Suprapubic skin (tissue), 4 donors: ENCODE results near the gene RGMB. TPM values are rescaled to one million over a fixed set of nuclear protein-coding genes. Genes with fewer than 3 reads are reported as not detected.
A peak's percentile ranks its signal among the peaks of the same experiment; 100 is the strongest.

Experiments
- DNase-seq, 2 donors: peaks; one replicate each; pipeline ENCODE4 v3.0.0-alpha.2; 2019; ENCODE audit warnings: low spot score in 2 of 2
- H3K27ac ChIP-seq: fragments of 200-600 bp; sonication (generic); one replicate; pipeline ENCODE4 v1.5.1; 2019
- H3K27me3 ChIP-seq: fragments of 200-600 bp; sonication (generic); one replicate; pipeline ENCODE4 v1.5.1; 2019
- H3K36me3 ChIP-seq: fragments of 200-600 bp; sonication (generic); one replicate; pipeline ENCODE4 v1.5.1; 2019
- H3K4me1 ChIP-seq: fragments of 200-600 bp; sonication (generic); one replicate; pipeline ENCODE4 v1.5.1; 2019
- H3K4me3 ChIP-seq: fragments of 200-600 bp; sonication (generic); one replicate; pipeline ENCODE4 v1.5.1; 2019; ENCODE audit warnings: mild to moderate bottlenecking
- H3K9me3 ChIP-seq: fragments of 200-600 bp; sonication (generic); one replicate; pipeline ENCODE4 v1.5.1; 2019
- CTCF ChIP-seq, 2 donors: fragments of 200-600 bp in 1 of 2; fragments of 450-650 bp in 1 of 2; sonication (generic) in 1 of 2; IDR thresholded peaks; one replicate each; pipeline ENCODE4 v1.5.1; 2016 to 2019; ENCODE audit warnings: antibody characterized with exemption in 2 of 2, mild to moderate bottlenecking in 1 of 2, moderate library complexity in 1 of 2
- EP300 ChIP-seq: sonication (generic); formaldehyde crosslinking; IDR thresholded peaks from one replicate; pipeline ENCODE4 v1.6.1; 2017; ENCODE audit warnings: antibody characterized with exemption
- POLR2A ChIP-seq, 2 donors: fragments of 450-650 bp; IDR thresholded peaks; one replicate each; pipeline ENCODE4 v1.6.1; 2017; ENCODE audit warnings: antibody characterized with exemption in 2 of 2, mild to moderate bottlenecking in 2 of 2, moderate library complexity in 2 of 2
- POLR2AphosphoS5 ChIP-seq, 3 donors: sonication (generic); formaldehyde crosslinking; IDR thresholded peaks; one replicate each; pipeline ENCODE4 v1.6.1; 2017; ENCODE audit warnings: antibody characterized with exemption in 3 of 3
- WGBS: methylation state at CpG from one replicate; pipeline ENCODE4 v1.1.5; 2018; 5-methylcytosine and 5-hydroxymethylcytosine counted together
- total RNA-seq, 4 donors: library from RNA; depleted of rRNA; stranded (reverse); fragments of >200 nt; gene quantifications; one replicate each; pipeline ENCODE4 v1.1.0, GENCODE V29; 2016

Gene RGMB
- total RNA-seq, 4 donors from 2014 or later: 47.7 to 73.2 (median 70.8) TPM

- peaks cover 9% of the 10 kb centered on the region for H3K36me3 ChIP-seq
- peak overlapping the region; percentile 9 for H3K27ac ChIP-seq
- DNase-seq: no peak
- WGBS: 61% methylated on average over 3 of the region's 3 CpGs
- peaks cover 83% of the 10 kb centered on the region for H3K4me1 ChIP-seq
- H3K4me3 ChIP-seq: no peak overlapping the region
- no peak for TF ChIP-seq CTCF (IDR thresholded peaks at IDR 0.05)
- no peak for TF ChIP-seq EP300
- no peak for TF ChIP-seq POLR2A (IDR thresholded peaks at IDR 0.05)
- TF ChIP-seq POLR2AphosphoS5 (IDR thresholded peaks at IDR 0.05): no peak
- H3K9me3 ChIP-seq: no peaks in the 10 kb centered on the region
- H3K27me3 ChIP-seq: no peaks in the 10 kb centered on the region
Measured at GRCh38 chr5:98789029-98789428, 15.6 kb downstream of the RGMB start.

GRCh38 chr5:98791001-98791519 lies 17.6 kb downstream of the RGMB start:
- TF ChIP-seq POLR2A (IDR thresholded peaks at IDR 0.05): no peak
- TF ChIP-seq EP300: no peak
- WGBS: 70% methylated on average over 7 of the region's 7 CpGs
- peaks cover 67% of the 10 kb centered on the region for H3K4me1 ChIP-seq
- H3K27me3 ChIP-seq: no peaks in the 10 kb centered on the region
- no peaks in the 10 kb centered on the region for H3K9me3 ChIP-seq
- DNase-seq: no peak
- peaks cover 9% of the 10 kb centered on the region for H3K36me3 ChIP-seq
- no peak overlapping the region for H3K4me3 ChIP-seq
- H3K27ac ChIP-seq: no peak overlapping the region

GRCh38 chr5:98791898-98792580 lies 18.6 kb downstream of the RGMB start:
- DNase-seq: no peak
- peaks cover 62% of the 10 kb centered on the region for H3K4me1 ChIP-seq
- no peaks in the 10 kb centered on the region for H3K27me3 ChIP-seq
- 44% methylated on average over 7 of the region's 7 CpGs for WGBS
- H3K36me3 ChIP-seq: peaks cover 9% of the 10 kb centered on the region
- no peaks in the 10 kb centered on the region for H3K9me3 ChIP-seq
- no peak overlapping the region for H3K4me3 ChIP-seq
- TF ChIP-seq POLR2AphosphoS5 (IDR thresholded peaks at IDR 0.05) (no peak), EP300 (no peak), POLR2A (IDR thresholded peaks at IDR 0.05) (no peak), CTCF (IDR thresholded peaks at IDR 0.05) (no peak)
- H3K27ac ChIP-seq: no peak overlapping the region

- no peak overlapping the region for H3K27ac ChIP-seq
- no peak for TF ChIP-seq CTCF (IDR thresholded peaks at IDR 0.05)
- no peak for TF ChIP-seq EP300
- H3K9me3 ChIP-seq: no peaks in the 10 kb centered on the region
- H3K4me1 ChIP-seq: peaks cover 51% of the 10 kb centered on the region
- H3K36me3 ChIP-seq: peaks cover 9% of the 10 kb centered on the region
- 100% methylated on average over 6 of the region's 14 CpGs for WGBS
- no peaks in the 10 kb centered on the region for H3K27me3 ChIP-seq
- H3K4me3 ChIP-seq: no peak overlapping the region
- DNase-seq: no peak
Measured at GRCh38 chr5:98793223-98793622, 19.8 kb downstream of the RGMB start.

GRCh38 chr5:98794001-98794400 lies 20.5 kb downstream of the RGMB start:
- Histone ChIP-seq H3K4me3 (no peak overlapping the region), H3K4me1 (peaks cover 43% of the 10 kb centered on the region), H3K27ac (no peak overlapping the region), H3K9me3 (no peaks in the 10 kb centered on the region), H3K27me3 (no peaks in the 10 kb centered on the region), H3K36me3 (peaks cover 9% of the 10 kb centered on the region)
- TF ChIP-seq EP300: no peak
- 89% methylated on average over 7 of the region's 7 CpGs for WGBS
- DNase-seq: no peak

- 80% methylated on average over 9 of the region's 9 CpGs for WGBS
- no peak overlapping the region for H3K4me3 ChIP-seq
- no peaks in the 10 kb centered on the region for H3K27me3 ChIP-seq
- no peak overlapping the region for H3K27ac ChIP-seq
- TF ChIP-seq CTCF (IDR thresholded peaks at IDR 0.05) (no peak), EP300 (no peak), POLR2AphosphoS5 (IDR thresholded peaks at IDR 0.05) (no peak), POLR2A (IDR thresholded peaks at IDR 0.05) (no peak)
- H3K4me1 ChIP-seq: peaks cover 39% of the 10 kb centered on the region
- H3K9me3 ChIP-seq: no peaks in the 10 kb centered on the region
- no peak for DNase-seq
- peaks cover 9% of the 10 kb centered on the region for H3K36me3 ChIP-seq
Measured at GRCh38 chr5:98794414-98795080, 21.1 kb downstream of the RGMB start.
